IPS-18c (cell line): ENCODE data around the gene PCGF1.
"Not testable (repeated sequence)": the region's sequence is repeated elsewhere in the genome, so short reads cannot be mapped to it uniquely, and the experiment has no call there.

Experiments
- H3K4me3 ChIP-seq: 2 replicates; pipeline ENCODE4 v1.7.0; 2013; ENCODE audit warnings: low read depth, mild to moderate bottlenecking, low read length, moderate library complexity; ENCODE audit not compliant: insufficient read depth
- H3K9me3 ChIP-seq: one replicate; pipeline ENCODE4 v1.6.1; 2013; ENCODE audit warnings: mild to moderate bottlenecking, low read length, moderate library complexity; ENCODE audit not compliant: control insufficient read depth, insufficient read depth

PCGF1 gene

GRCh38 chr2:74464406-74464805, 43.1 kb downstream of the PCGF1 start:
- H3K4me3 ChIP-seq: peak overlapping the region; percentile 89

GRCh38 chr2:74462786-74463105, 44.7 kb downstream of the PCGF1 start:
- no peak overlapping the region for H3K4me3 ChIP-seq

More at GRCh38 chr2:74464406-74464805, 43.1 kb downstream of the PCGF1 start:
- no peaks in the 10 kb centered on the region for H3K9me3 ChIP-seq

GRCh38 chr2:74462054-74462785, 45.3 kb downstream of the PCGF1 start:
- Histone ChIP-seq H3K9me3 (no peaks in the 10 kb centered on the region), H3K4me3 (no peak overlapping the region)

More at GRCh38 chr2:74462786-74463105, 44.7 kb downstream of the PCGF1 start:
- no peaks in the 10 kb centered on the region for H3K9me3 ChIP-seq

GRCh38 chr2:74461187-74462053, 46.1 kb downstream of the PCGF1 start:
- Histone ChIP-seq H3K4me3 (no peak overlapping the region), H3K9me3 (no peaks in the 10 kb centered on the region)

GRCh38 chr2:74460187-74460586, 47.3 kb downstream of the PCGF1 start:
- H3K9me3 ChIP-seq, H3K4me3 ChIP-seq: not testable (repeated sequence)

GRCh38 chr2:74459503-74460118, 47.9 kb downstream of the PCGF1 start:
- peak overlapping the region; percentile 9; the same call in 1 of the 2 replicates for H3K4me3 ChIP-seq
- not testable (repeated sequence) for H3K9me3 ChIP-seq

- H3K4me3 ChIP-seq: peak overlapping the region; percentile 78
- no peaks in the 10 kb centered on the region for H3K9me3 ChIP-seq
Observed at GRCh38 chr2:74458938-74459363, 48.5 kb downstream of the PCGF1 start.

- Histone ChIP-seq H3K4me3 (peak within 1 kb of the TSS; percentile 96), H3K9me3 (no peaks in the 10 kb centered on the region)
Observed at GRCh38 chr2:74458132-74458937, 49.2 kb downstream of the PCGF1 start, which contains the start of gene WBP1. Gene WBP1, plus strand, starts transcription at chr2:74458438. Its CDS starts 165 bp downstream, at chr2:74458603.

- H3K4me3 ChIP-seq: peak overlapping the region; percentile 96
- no peaks in the 10 kb centered on the region for H3K9me3 ChIP-seq
Observed at GRCh38 chr2:74457549-74458131, 49.9 kb downstream of the PCGF1 start.

- Histone ChIP-seq H3K9me3 (no peaks in the 10 kb centered on the region), H3K4me3 (peak overlapping the region; percentile 96; the same call in 1 of the 2 replicates)
Observed at GRCh38 chr2:74457129-74457548, 50.4 kb downstream of the PCGF1 start.
